Esophagus (tissue), 2 donors: ENCODE measurements around the gene KRT35. TPM values are rescaled to one million over a fixed set of nuclear protein-coding genes. Genes with fewer than 3 reads are reported as not detected.

Experiments
- H3K27ac ChIP-seq, 2 donors: one replicate each; pipeline ENCODE4 v1.5.1; 2013; ENCODE audit warnings: low read depth in 2 of 2, mild to moderate bottlenecking in 2 of 2, inconsistent platforms in 1 of 2, low read length in 1 of 2, moderate library complexity in 1 of 2
- H3K27me3 ChIP-seq, 2 donors: one replicate each; pipeline ENCODE4 v1.6.1; 2013; ENCODE audit warnings: low read length in 2 of 2, control low read depth in 1 of 2, mild to moderate bottlenecking in 1 of 2; ENCODE audit not compliant: insufficient read depth in 2 of 2, control insufficient read depth in 1 of 2
- H3K36me3 ChIP-seq, 2 donors: one replicate each; pipeline ENCODE4 v1.6.1; 2013; ENCODE audit warnings: low read length in 1 of 2; ENCODE audit not compliant: control insufficient read depth in 2 of 2, insufficient read depth in 2 of 2
- H3K4me1 ChIP-seq, 2 donors: one replicate each; pipeline ENCODE4 v1.6.1; 2013; ENCODE audit warnings: low read length in 1 of 2; ENCODE audit not compliant: control insufficient read depth in 2 of 2, insufficient read depth in 2 of 2
- H3K4me3 ChIP-seq, 2 donors: one replicate each; pipeline ENCODE4 v1.5.1; 2013; ENCODE audit warnings: low read length in 2 of 2, mild to moderate bottlenecking in 2 of 2, low read depth in 1 of 2, moderate library complexity in 1 of 2
- H3K9me3 ChIP-seq, 2 donors: one replicate each; pipeline ENCODE4 v1.6.1; 2013; ENCODE audit warnings: mild to moderate bottlenecking in 2 of 2, low read depth in 1 of 2, low read length in 1 of 2, moderate library complexity in 1 of 2; ENCODE audit not compliant: control insufficient read depth in 2 of 2, insufficient read depth in 1 of 2
- WGBS, 2 donors: extraction: QIAGEN DNeasy Blood & Tissue Kit; methylation state at CpG; one replicate each; pipeline ENCODE4 v1.1.7; 2013; 5-methylcytosine and 5-hydroxymethylcytosine counted together
- polyA plus RNA-seq, 2 donors: library from polyadenylated mRNA; stranded (reverse); fragments of 200-250 nt; gene quantifications; one replicate each; pipeline ENCODE4 v1.2.3, GENCODE V29; 2013
- donor health status: healthy with polysubstance abuse.
- donor health status: Bipolar disorder and iron deficiency.

Gene KRT35
- polyA plus RNA-seq, 2 donors: not detected

DNA sequence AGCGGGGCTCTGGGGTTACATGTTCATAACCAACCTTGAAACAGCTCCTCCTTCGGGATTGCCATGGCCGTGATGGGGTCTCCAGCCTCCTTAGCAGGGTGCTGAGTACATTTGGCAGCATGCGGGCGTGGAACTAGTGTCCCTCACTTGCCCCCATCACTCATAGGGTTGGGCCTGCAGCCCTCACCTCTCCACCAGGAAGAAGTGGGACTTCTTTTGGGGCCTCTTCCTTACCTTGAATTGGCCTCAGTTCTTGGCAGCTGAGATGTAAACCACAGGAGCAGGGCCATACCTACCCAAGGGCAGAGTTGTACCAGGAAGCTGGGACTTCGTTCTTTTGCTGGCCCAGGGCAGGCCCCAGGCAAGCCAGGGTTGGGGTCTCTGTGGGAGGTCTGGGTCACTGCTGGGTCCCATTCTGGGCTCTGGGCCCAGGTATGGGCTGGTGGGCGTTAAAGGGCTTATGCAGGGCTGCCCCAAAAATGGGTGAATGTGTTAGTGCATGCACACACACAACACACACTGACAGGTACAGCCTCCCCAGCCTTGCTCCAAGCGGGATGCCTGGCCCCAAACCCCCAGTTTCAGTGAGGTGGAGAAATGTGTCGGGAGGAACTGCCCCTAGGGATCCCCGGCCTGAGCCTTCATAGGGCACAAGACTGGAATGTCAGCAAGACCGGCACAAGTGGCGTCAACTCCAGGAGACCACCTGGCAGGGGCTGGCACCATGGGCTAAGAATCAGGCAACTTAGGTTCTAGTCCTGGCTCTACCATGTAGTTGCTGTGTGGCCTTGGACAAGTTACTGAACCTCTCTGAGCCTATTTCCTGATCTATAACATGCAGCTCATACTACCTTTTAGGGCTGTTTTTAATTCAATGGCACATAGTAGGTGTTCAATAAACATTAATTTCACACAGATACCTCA is 41.6 kb upstream of the KRT35 start:
- Histone ChIP-seq H3K9me3 (no peaks in the 10 kb centered on the region), H3K27me3 (no peaks in the 10 kb centered on the region), H3K4me1 (peaks cover 0 to 21% of the 10 kb centered on the region in 2 donors), H3K36me3 (peaks cover 0 to 2% of the 10 kb centered on the region in 2 donors), H3K27ac (peak overlapping the region; percentile 80 to 83), H3K4me3 (peak overlapping the region in 1 of 2 donors; percentile 19)
- WGBS, 2 donors: 62 to 73% methylated on average over 12 of the region's 12 CpGs

DNA sequence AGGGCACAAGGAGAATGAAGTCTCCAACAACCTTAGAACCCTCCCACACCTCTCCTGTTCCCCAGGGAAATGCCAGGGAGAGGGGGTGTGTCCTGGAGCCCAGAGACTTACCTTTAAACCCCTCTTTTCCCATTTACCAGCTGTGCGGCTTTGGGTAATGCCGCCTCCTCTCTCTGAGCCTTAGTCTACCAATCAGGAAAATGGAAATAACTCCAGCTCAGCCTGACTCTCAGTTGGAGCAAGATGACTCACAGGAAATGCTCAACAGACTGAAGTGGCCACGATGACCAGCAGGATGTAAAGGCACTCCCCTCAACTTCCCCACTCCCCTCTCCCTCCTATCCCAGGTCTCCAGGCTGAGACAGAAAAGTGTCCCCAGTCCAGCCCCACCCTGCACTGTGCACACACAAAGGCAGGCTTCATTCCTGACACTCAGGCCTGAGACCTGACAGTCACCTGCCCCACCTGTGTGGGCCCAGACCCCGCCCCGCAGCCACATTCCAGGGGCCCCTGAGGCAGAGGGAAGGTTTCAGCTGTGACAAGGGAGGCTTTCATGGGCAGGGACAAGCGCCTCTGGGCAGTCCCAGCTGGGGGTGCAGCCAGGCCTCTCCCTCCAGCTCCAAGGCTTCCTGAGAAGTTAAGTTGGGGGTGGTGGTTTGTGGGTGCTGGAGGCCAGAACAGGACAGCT is 40.8 kb upstream of the KRT35 start:
- Histone ChIP-seq H3K27me3 (no peaks in the 10 kb centered on the region), H3K27ac (peak overlapping the region; percentile 80 to 83), H3K36me3 (peaks cover 0 to 8% of the 10 kb centered on the region in 2 donors), H3K4me3 (peak overlapping the region; percentile 17 to 27), H3K4me1 (peaks cover 0 to 18% of the 10 kb centered on the region in 2 donors), H3K9me3 (no peaks in the 10 kb centered on the region)
- WGBS, 2 donors: 41 to 49% methylated on average over 6 of the region's 6 CpGs

- H3K4me3 ChIP-seq: peak overlapping the region; percentile 17 to 27
- H3K4me1 ChIP-seq: peaks cover 0 to 18% of the 10 kb centered on the region in 2 donors
- H3K27ac ChIP-seq: peak overlapping the region; percentile 80 to 83
- 30 to 53% methylated on average over 10 of the region's 10 CpGs for WGBS, 2 donors
- H3K27me3 ChIP-seq: no peaks in the 10 kb centered on the region
- H3K9me3 ChIP-seq: no peaks in the 10 kb centered on the region
- peaks cover 0 to 14% of the 10 kb centered on the region in 2 donors for H3K36me3 ChIP-seq
These were observed 40.0 kb upstream of the KRT35 start for GRCh38 chr17:41520821-41521521.

- WGBS, 2 donors: 27 to 29% methylated on average over 11 of the region's 11 CpGs
- H3K4me3 ChIP-seq: peak overlapping the region; percentile 24 to 38
- peak overlapping the region; percentile 79 to 83 for H3K27ac ChIP-seq
- peaks cover 0 to 18% of the 10 kb centered on the region in 2 donors for H3K4me1 ChIP-seq
- no peaks in the 10 kb centered on the region for H3K27me3 ChIP-seq
- peaks cover 0 to 20% of the 10 kb centered on the region in 2 donors for H3K36me3 ChIP-seq
- no peaks in the 10 kb centered on the region for H3K9me3 ChIP-seq
These were observed 38.7 kb upstream of the KRT35 start for GRCh38 chr17:41519501-41520224.

- H3K27ac ChIP-seq: peak within 1 kb of the TSS; percentile 79 to 83
- peak within 1 kb of the TSS; percentile 55 to 61 for H3K4me3 ChIP-seq
- H3K4me1 ChIP-seq: peaks cover 0 to 18% of the 10 kb centered on the region in 2 donors
- H3K36me3 ChIP-seq: peaks cover 0 to 19% of the 10 kb centered on the region in 2 donors
- H3K27me3 ChIP-seq: no peaks in the 10 kb centered on the region
- H3K9me3 ChIP-seq: no peaks in the 10 kb centered on the region
- WGBS, 2 donors: 42 to 52% methylated on average over 8 of the region's 8 CpGs
These were observed 38.0 kb upstream of the KRT35 start, which contains the start of gene KRT15 for GRCh38 chr17:41518789-41519449. TSS of gene KRT15 (minus strand) at chr17:41518890. CDS start at chr17:41518827, 63 bp downstream.

DNA sequence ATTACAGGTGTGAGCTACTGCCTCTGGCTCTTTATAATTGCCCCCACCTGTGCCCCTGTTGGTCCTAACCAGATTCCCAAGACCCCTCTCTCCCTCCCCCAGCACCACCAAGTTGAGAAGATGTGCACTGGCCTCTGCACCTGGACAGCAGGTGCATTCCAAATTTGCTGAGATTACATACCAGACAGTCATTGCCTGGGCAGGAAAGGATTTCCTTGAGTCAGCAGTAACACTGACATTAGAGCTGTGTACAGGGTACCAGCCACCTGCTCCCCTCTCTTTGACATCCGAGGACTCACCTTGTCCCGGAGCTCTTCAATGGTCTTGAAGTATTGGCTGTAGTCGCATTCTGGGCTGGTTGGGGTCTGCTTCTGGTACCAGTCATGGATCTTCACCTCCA is 37.1 kb upstream of the KRT35 start:
- Histone ChIP-seq H3K4me1 (peaks cover 0 to 16% of the 10 kb centered on the region in 2 donors), H3K36me3 (peaks cover 0 to 17% of the 10 kb centered on the region in 2 donors), H3K9me3 (no peaks in the 10 kb centered on the region), H3K4me3 (peak overlapping the region; percentile 55 to 61), H3K27me3 (no peaks in the 10 kb centered on the region), H3K27ac (peak overlapping the region; percentile 60 to 68)
- WGBS, 2 donors: 60 to 62% methylated on average over 3 of the region's 3 CpGs

GRCh38 chr17:41516830-41517283 is 35.9 kb upstream of the KRT35 start:
- Histone ChIP-seq H3K27me3 (no peaks in the 10 kb centered on the region), H3K9me3 (no peaks in the 10 kb centered on the region), H3K4me1 (peaks cover 0 to 13% of the 10 kb centered on the region in 2 donors), H3K4me3 (peak overlapping the region; percentile 55 to 61), H3K36me3 (peaks cover 0 to 17% of the 10 kb centered on the region in 2 donors), H3K27ac (peak overlapping the region; percentile 78 to 83)
- WGBS, 2 donors: 48 to 61% methylated on average over 14 of the region's 14 CpGs

GRCh38 chr17:41516147-41516829 is 35.3 kb upstream of the KRT35 start:
- H3K4me1 ChIP-seq: peaks cover 0 to 9% of the 10 kb centered on the region in 2 donors
- no peaks in the 10 kb centered on the region for H3K27me3 ChIP-seq
- peak overlapping the region; percentile 78 to 83 for H3K27ac ChIP-seq
- peaks cover 0 to 17% of the 10 kb centered on the region in 2 donors for H3K36me3 ChIP-seq
- H3K4me3 ChIP-seq: peak overlapping the region; percentile 55 to 61
- WGBS, 2 donors: 53 to 64% methylated on average over 14 of the region's 14 CpGs
- no peaks in the 10 kb centered on the region for H3K9me3 ChIP-seq
